PC-9 (cell line): Measurements from ENCODE around the gene NIPA2.

Experiments
- CTCF ChIP-seq: fragments of 200-600 bp; sonication (generic); conservative IDR thresholded peaks from 2 replicates; pipeline ENCODE4 v1.6.1; 2017; ENCODE audit warnings: mixed run types, antibody characterized with exemption, mild to moderate bottlenecking, moderate library complexity
- EZH2 ChIP-seq: fragments of 200-600 bp; sonication (generic); IDR thresholded peaks from 2 replicates; pipeline ENCODE4 v1.8.0; 2017; ENCODE audit warnings: antibody characterized with exemption, low read depth

GRCh38 chr15:22794621-22795167, 43.8 kb upstream of the NIPA2 start:
- TF ChIP-seq CTCF (no peak), EZH2 (no peak)
